Sigmoid colon (tissue), 7 donors: Measurements from ENCODE around the gene CRYBG1. TPM values are rescaled to one million over a fixed set of nuclear protein-coding genes. Genes with fewer than 3 reads are reported as not detected.

ENCODE experiments used
- DNase-seq: peaks from one replicate; pipeline ENCODE4 v3.0.0-alpha.2; 2019
- H3K27ac ChIP-seq, 4 donors: fragments of 200-600 bp; sonication (generic); one replicate each; pipeline ENCODE4 v1.5.1; 2016 to 2019; ENCODE audit warnings: mild to moderate bottlenecking in 1 of 4
- H3K27me3 ChIP-seq, 3 donors: fragments of 200-600 bp; sonication (generic); one replicate each; pipeline ENCODE4 v1.5.1; 2019; ENCODE audit warnings: mild to moderate bottlenecking in 1 of 3
- H3K36me3 ChIP-seq, 4 donors: fragments of 200-600 bp; sonication (generic); one replicate each; pipeline ENCODE4 v1.5.1; 2016 to 2019
- H3K4me1 ChIP-seq, 4 donors: fragments of 200-600 bp; sonication (generic); one replicate each; pipeline ENCODE4 v1.5.1; 2017 to 2019
- H3K4me3 ChIP-seq, 4 donors: fragments of 200-600 bp; sonication (generic); one replicate each; pipeline ENCODE4 v1.5.1; 2017 to 2019; ENCODE audit warnings: mild to moderate bottlenecking in 2 of 4, moderate library complexity in 1 of 4
- H3K9me3 ChIP-seq, 4 donors: fragments of 200-600 bp in 3 of 4; sonication (generic) in 3 of 4; one replicate each; pipeline versions ENCODE4 v1.5.1 to v1.6.1; 2013 to 2019
- EP300 ChIP-seq, 4 donors: sonication (generic); formaldehyde crosslinking; IDR thresholded peaks; one replicate each; pipeline ENCODE4 v1.6.1; 2017; ENCODE audit warnings: antibody characterized with exemption in 4 of 4
- POLR2A ChIP-seq, 2 donors: fragments of 450-650 bp; IDR thresholded peaks; one replicate each; pipeline ENCODE4 v1.6.1; 2016; ENCODE audit warnings: antibody characterized with exemption in 2 of 2, mild to moderate bottlenecking in 2 of 2, moderate library complexity in 2 of 2
- POLR2AphosphoS5 ChIP-seq, 4 donors: sonication (generic); formaldehyde crosslinking; IDR thresholded peaks; one replicate each; pipeline ENCODE4 v1.6.1; 2017; ENCODE audit warnings: antibody characterized with exemption in 4 of 4
- WGBS, 2 donors: extraction: QIAGEN DNeasy Blood & Tissue Kit; methylation state at CpG; one replicate each; pipeline ENCODE4 v1.1.7; 2013; 5-methylcytosine and 5-hydroxymethylcytosine counted together
- intact Hi-C: fragments of 100-400 bp; cut with DNase I; formaldehyde crosslinking; loops from one replicate; pipeline ENCODE4 v1.15.1; 2023
- polyA plus RNA-seq, 3 donors: library from polyadenylated mRNA; stranded (reverse); fragments of 200-250 nt; gene quantifications; one replicate each; pipeline ENCODE4 v1.2.3, GENCODE V29; 2013
- total RNA-seq, 4 donors: library from RNA; depleted of rRNA; stranded (reverse); fragments of >200 nt; gene quantifications; one replicate each; pipeline ENCODE4 v1.1.0, GENCODE V29; 2016
- TF ChIP-seq, protein P1 (sequence below), 4 experiments: fragments of 450-650 bp in 3 of 4; fragments of 200-600 bp in 1 of 4; IDR thresholded peaks; one replicate each; pipeline ENCODE4 v1.5.1; 2016 to 2019; ENCODE audit warnings: antibody characterized with exemption in 4 of 4, mild to moderate bottlenecking in 3 of 4, moderate library complexity in 2 of 4
- donor health status: healthy with polysubstance abuse.
- donor health status: Bipolar disorder and iron deficiency.
- donor health status: healthy.

CRYBG1 gene
- total and polyA plus RNA-seq, 7 donors = 5.8 to 26.5 (median 10.2) TPM

- no peaks in the 10 kb centered on the region for H3K36me3 ChIP-seq
- 83 to 86% methylated on average over 3 of the region's 3 CpGs for WGBS, 2 donors
- peaks cover 0 to 2% (median 0%) of the 10 kb centered on the region in 3 donors for H3K27me3 ChIP-seq
- no peaks in the 10 kb centered on the region for H3K4me1 ChIP-seq
- H3K9me3 ChIP-seq = no peaks in the 10 kb centered on the region
- TF ChIP-seq POLR2AphosphoS5 (IDR thresholded peaks at IDR 0.05) (no peak), POLR2A (IDR thresholded peaks at IDR 0.05) (no peak), EP300 (IDR thresholded peaks at IDR 0.05) (no peak)
- TF ChIP-seq, protein P1, sequence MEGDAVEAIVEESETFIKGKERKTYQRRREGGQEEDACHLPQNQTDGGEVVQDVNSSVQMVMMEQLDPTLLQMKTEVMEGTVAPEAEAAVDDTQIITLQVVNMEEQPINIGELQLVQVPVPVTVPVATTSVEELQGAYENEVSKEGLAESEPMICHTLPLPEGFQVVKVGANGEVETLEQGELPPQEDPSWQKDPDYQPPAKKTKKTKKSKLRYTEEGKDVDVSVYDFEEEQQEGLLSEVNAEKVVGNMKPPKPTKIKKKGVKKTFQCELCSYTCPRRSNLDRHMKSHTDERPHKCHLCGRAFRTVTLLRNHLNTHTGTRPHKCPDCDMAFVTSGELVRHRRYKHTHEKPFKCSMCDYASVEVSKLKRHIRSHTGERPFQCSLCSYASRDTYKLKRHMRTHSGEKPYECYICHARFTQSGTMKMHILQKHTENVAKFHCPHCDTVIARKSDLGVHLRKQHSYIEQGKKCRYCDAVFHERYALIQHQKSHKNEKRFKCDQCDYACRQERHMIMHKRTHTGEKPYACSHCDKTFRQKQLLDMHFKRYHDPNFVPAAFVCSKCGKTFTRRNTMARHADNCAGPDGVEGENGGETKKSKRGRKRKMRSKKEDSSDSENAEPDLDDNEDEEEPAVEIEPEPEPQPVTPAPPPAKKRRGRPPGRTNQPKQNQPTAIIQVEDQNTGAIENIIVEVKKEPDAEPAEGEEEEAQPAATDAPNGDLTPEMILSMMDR (IDR thresholded peaks at IDR 0.05) = no peak
- no peak overlapping the region for H3K27ac ChIP-seq
- intact Hi-C loops = no loop called here
- H3K4me3 ChIP-seq = no peak overlapping the region
- DNase-seq = no peak
Observed at GRCh38 chr6:106501960-106502371, 141.4 kb downstream of the CRYBG1 start.

- no peaks in the 10 kb centered on the region for H3K4me1 ChIP-seq
- H3K9me3 ChIP-seq = no peaks in the 10 kb centered on the region
- H3K4me3 ChIP-seq = no peak overlapping the region
- intact Hi-C loops = no loop called here
- TF ChIP-seq POLR2AphosphoS5 (IDR thresholded peaks at IDR 0.05) (no peak), POLR2A (IDR thresholded peaks at IDR 0.05) (no peak), EP300 (IDR thresholded peaks at IDR 0.05) (no peak)
- TF ChIP-seq, protein P1 (IDR thresholded peaks at IDR 0.05) = no peak
- 56 to 82% methylated on average over 2 of the region's 2 CpGs for WGBS, 2 donors
- no peaks in the 10 kb centered on the region for H3K36me3 ChIP-seq
- DNase-seq = no peak
- H3K27ac ChIP-seq = no peak overlapping the region
- peaks cover 0 to 8% (median 0%) of the 10 kb centered on the region in 3 donors for H3K27me3 ChIP-seq
Observed at GRCh38 chr6:106502559-106502958, 142.0 kb downstream of the CRYBG1 start.

DNA sequence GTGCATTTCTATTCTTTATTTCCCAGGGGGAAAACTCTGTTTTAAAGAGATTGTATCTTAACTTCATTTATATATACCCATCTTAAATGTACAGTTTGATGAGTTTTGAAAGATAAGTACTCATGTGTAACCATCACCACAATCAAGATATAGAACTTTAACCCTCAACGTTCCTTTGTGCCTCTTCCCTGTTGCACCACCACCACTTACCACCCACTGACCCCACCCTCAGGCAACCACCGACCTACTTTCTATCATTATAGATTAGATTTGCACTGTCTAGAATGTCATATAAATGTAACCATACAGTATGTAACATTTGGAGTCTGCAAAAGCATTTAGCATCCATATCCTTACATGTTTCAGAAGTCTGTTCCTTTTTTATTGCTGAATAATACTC is 147.8 kb downstream of the CRYBG1 start:
- Histone ChIP-seq H3K9me3 (no peaks in the 10 kb centered on the region), H3K27ac (no peak overlapping the region), H3K27me3 (peaks cover 3 to 65% (median 5%) of the 10 kb centered on the region in 3 donors), H3K4me1 (peaks cover 0 to 36% (median 30%) of the 10 kb centered on the region in 4 donors), H3K4me3 (no peak overlapping the region), H3K36me3 (no peaks in the 10 kb centered on the region)
- 77 to 82% methylated on average over 2 of the region's 2 CpGs for WGBS, 2 donors
- intact Hi-C loops = no loop called here
- DNase-seq = no peak
- TF ChIP-seq POLR2A (IDR thresholded peaks at IDR 0.05) = no peak
- TF ChIP-seq, protein P1 (IDR thresholded peaks at IDR 0.05) = no peak
- no peak for TF ChIP-seq POLR2AphosphoS5 (IDR thresholded peaks at IDR 0.05)
- no peak for TF ChIP-seq EP300 (IDR thresholded peaks at IDR 0.05)

DNA sequence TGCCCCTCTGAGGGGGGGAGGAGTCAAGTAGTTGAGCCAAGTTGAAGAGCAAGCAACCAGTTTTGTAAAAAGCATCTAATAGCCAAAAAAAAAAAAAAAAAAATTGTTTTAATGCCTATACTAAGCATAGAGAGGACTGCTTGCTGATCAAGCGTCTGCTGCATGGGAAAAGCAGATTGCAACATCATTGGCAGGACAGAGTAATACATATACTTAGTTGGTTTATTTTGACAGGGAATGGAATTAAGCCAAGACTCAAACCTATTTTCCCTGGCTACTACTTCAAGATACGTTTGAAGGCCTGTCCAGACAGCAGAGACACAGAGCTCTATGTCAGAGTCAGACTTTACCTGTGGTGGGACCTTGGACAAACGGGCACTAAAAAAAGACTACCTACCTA is 148.3 kb downstream of the CRYBG1 start:
- DNase-seq = no peak
- Histone ChIP-seq H3K27me3 (peaks cover 3 to 66% (median 5%) of the 10 kb centered on the region in 3 donors), H3K27ac (no peak overlapping the region), H3K9me3 (no peaks in the 10 kb centered on the region), H3K36me3 (no peaks in the 10 kb centered on the region), H3K4me1 (peaks cover 0 to 40% (median 32%) of the 10 kb centered on the region in 4 donors), H3K4me3 (no peak overlapping the region)
- WGBS, 2 donors = 76 to 79% methylated on average over 3 of the region's 3 CpGs
- TF ChIP-seq POLR2AphosphoS5 (IDR thresholded peaks at IDR 0.05) = no peak
- no peak for TF ChIP-seq EP300 (IDR thresholded peaks at IDR 0.05)
- TF ChIP-seq POLR2A (IDR thresholded peaks at IDR 0.05) = no peak
- TF ChIP-seq, protein P1 (IDR thresholded peaks at IDR 0.05) = no peak
- intact Hi-C loops = no loop called here
